Measurements from ENCODE around the gene SLC9A1.

SLC9A1 gene

GRCh38 chr1:27120854-27121253 lies 34.1 kb downstream of the SLC9A1 start:
- Histone ChIP-seq H2BK120ac (ENCODE audit: low read depth, low read length) (no peak overlapping the region), H3K4ac (ENCODE audit: low read depth in 1 of 2, low read length in 2 of 2) (no peak overlapping the region), H3K4me2 (ENCODE audit: low read length, poor library complexity, severe bottlenecking) (no peak overlapping the region), H3K4me1 (ENCODE audit: control insufficient read depth, insufficient read depth, low read depth, low read length) (peaks cover 34% of the 10 kb centered on the region), H3K18ac (ENCODE audit: low read depth in 1 of 2, low read length in 2 of 2) (no peak overlapping the region), H3K79me1 (replicated peaks; ENCODE audit: low read length, poor library complexity, severe bottlenecking) (peaks cover 34% of the 10 kb centered on the region), H2AK5ac (ENCODE audit: low read length, severe bottlenecking) (no peak overlapping the region), H3K9me3 (ENCODE audit: control insufficient read depth, low read length) (no peaks in the 10 kb centered on the region), H3K27me3 (ENCODE audit: control insufficient read depth in 1 of 2, insufficient read depth in 1 of 2, low read length in 2 of 2) (no peaks in the 10 kb centered on the region), H4K8ac (ENCODE audit: low read length) (no peak overlapping the region), H3K27ac (ENCODE audit: low read length, poor library complexity, severe bottlenecking) (no peak overlapping the region), H3K14ac (ENCODE audit: low read length in 2 of 2) (no peak overlapping the region), H3K23ac (ENCODE audit: low read length in 2 of 2) (no peak overlapping the region), H4K91ac (ENCODE audit: low read length) (no peak overlapping the region), H3K9ac (ENCODE audit: low read length) (peak overlapping the region; percentile 36), H3K4me3 (ENCODE audit: insufficient read depth in 1 of 2, low read depth in 1 of 2, low read length in 2 of 2) (no peak overlapping the region), H2AFZ (ENCODE audit: low read depth, low read length) (no peak overlapping the region), H2BK15ac (ENCODE audit: low read depth, poor library complexity, severe bottlenecking) (no peak overlapping the region), H2BK12ac (ENCODE audit: low read length in 2 of 2) (no peak overlapping the region), H3K36me3 (ENCODE audit: control insufficient read depth in 1 of 2, insufficient read depth in 2 of 2, low read depth in 1 of 2, low read length in 2 of 2) (peaks cover under 1% of the 10 kb centered on the region in 2 experiments), H2BK5ac (ENCODE audit: low read depth, low read length, poor library complexity, severe bottlenecking) (no peak overlapping the region)
- no peak for DNase-seq
- WGBS = 63% methylated on average over 1 of the region's 1 CpG

- 95% methylated on average over 4 of the region's 4 CpGs for WGBS
- H3K4ac ChIP-seq (ENCODE audit: low read depth in 1 of 2, low read length in 2 of 2) = peak overlapping the region; percentile 76 to 93
Observed at GRCh38 chr1:27118440-27118689, 36.6 kb downstream of the SLC9A1 start.

GRCh38 chr1:27117733-27118439 lies 37.0 kb downstream of the SLC9A1 start:
- Histone ChIP-seq H2BK12ac (ENCODE audit: low read length in 2 of 2) (peak overlapping the region; percentile 75 to 98), H2BK15ac (ENCODE audit: low read depth, poor library complexity, severe bottlenecking) (peak overlapping the region; percentile 6), H3K79me1 (replicated peaks; ENCODE audit: low read length, poor library complexity, severe bottlenecking) (peaks cover 44% of the 10 kb centered on the region), H3K4me2 (ENCODE audit: low read length, poor library complexity, severe bottlenecking) (no peak overlapping the region), H3K18ac (ENCODE audit: low read depth in 1 of 2, low read length in 2 of 2) (peak overlapping the region; percentile 86 to 94), H3K9ac (ENCODE audit: low read length) (peak overlapping the region; percentile 46), H3K36me3 (ENCODE audit: control insufficient read depth in 1 of 2, insufficient read depth in 2 of 2, low read depth in 1 of 2, low read length in 2 of 2) (peaks cover 7 to 8% of the 10 kb centered on the region in 2 experiments), H2BK120ac (ENCODE audit: low read depth, low read length) (peak overlapping the region; percentile 65), H2AFZ (ENCODE audit: low read depth, low read length) (no peak overlapping the region), H2AK5ac (ENCODE audit: low read length, severe bottlenecking) (no peak overlapping the region), H3K14ac (ENCODE audit: low read length in 2 of 2) (peak overlapping the region in 1 of 2 experiments; percentile 98), H3K27ac (ENCODE audit: low read length, poor library complexity, severe bottlenecking) (no peak overlapping the region), H3K4me3 (ENCODE audit: insufficient read depth in 1 of 2, low read depth in 1 of 2, low read length in 2 of 2) (no peak overlapping the region), H3K9me3 (ENCODE audit: control insufficient read depth, low read length) (no peaks in the 10 kb centered on the region), H3K23ac (ENCODE audit: low read length in 2 of 2) (no peak overlapping the region), H2BK5ac (ENCODE audit: low read depth, low read length, poor library complexity, severe bottlenecking) (no peak overlapping the region), H4K8ac (ENCODE audit: low read length) (peak overlapping the region; percentile 73), H3K27me3 (ENCODE audit: control insufficient read depth in 1 of 2, insufficient read depth in 1 of 2, low read length in 2 of 2) (no peaks in the 10 kb centered on the region), H3K4ac (ENCODE audit: low read depth in 1 of 2, low read length in 2 of 2) (peak overlapping the region; percentile 76 to 93), H3K4me1 (ENCODE audit: control insufficient read depth, insufficient read depth, low read depth, low read length) (peaks cover 34% of the 10 kb centered on the region), H4K91ac (ENCODE audit: low read length) (peak overlapping the region; percentile 89)
- DNase-seq = peak; percentile 57
- 76% methylated on average over 12 of the region's 12 CpGs for WGBS

More at GRCh38 chr1:27118440-27118689, 36.6 kb downstream of the SLC9A1 start:
- Histone ChIP-seq H2AFZ (ENCODE audit: low read depth, low read length) (no peak overlapping the region), H4K91ac (ENCODE audit: low read length) (peak overlapping the region; percentile 89), H3K18ac (ENCODE audit: low read depth in 1 of 2, low read length in 2 of 2) (peak overlapping the region; percentile 86 to 94), H2BK15ac (ENCODE audit: low read depth, poor library complexity, severe bottlenecking) (no peak overlapping the region), H3K9me3 (ENCODE audit: control insufficient read depth, low read length) (no peaks in the 10 kb centered on the region), H3K14ac (ENCODE audit: low read length in 2 of 2) (peak overlapping the region in 1 of 2 experiments; percentile 98), H2BK5ac (ENCODE audit: low read depth, low read length, poor library complexity, severe bottlenecking) (no peak overlapping the region), H3K23ac (ENCODE audit: low read length in 2 of 2) (no peak overlapping the region), H3K27ac (ENCODE audit: low read length, poor library complexity, severe bottlenecking) (no peak overlapping the region), H3K4me1 (ENCODE audit: control insufficient read depth, insufficient read depth, low read depth, low read length) (peaks cover 34% of the 10 kb centered on the region), H3K27me3 (ENCODE audit: control insufficient read depth in 1 of 2, insufficient read depth in 1 of 2, low read length in 2 of 2) (no peaks in the 10 kb centered on the region), H3K9ac (ENCODE audit: low read length) (peak overlapping the region; percentile 46), H3K79me1 (replicated peaks; ENCODE audit: low read length, poor library complexity, severe bottlenecking) (peaks cover 42% of the 10 kb centered on the region), H3K36me3 (ENCODE audit: control insufficient read depth in 1 of 2, insufficient read depth in 2 of 2, low read depth in 1 of 2, low read length in 2 of 2) (peaks cover 6 to 7% of the 10 kb centered on the region in 2 experiments), H4K8ac (ENCODE audit: low read length) (peak overlapping the region; percentile 73), H2AK5ac (ENCODE audit: low read length, severe bottlenecking) (no peak overlapping the region), H3K4me2 (ENCODE audit: low read length, poor library complexity, severe bottlenecking) (no peak overlapping the region), H2BK120ac (ENCODE audit: low read depth, low read length) (no peak overlapping the region), H3K4me3 (ENCODE audit: insufficient read depth in 1 of 2, low read depth in 1 of 2, low read length in 2 of 2) (no peak overlapping the region), H2BK12ac (ENCODE audit: low read length in 2 of 2) (peak overlapping the region; percentile 75 to 98)
- DNase-seq = no peak

GRCh38 chr1:27116697-27117096 lies 38.2 kb downstream of the SLC9A1 start:
- DNase-seq = peak; percentile 34
- Histone ChIP-seq H2AK5ac (ENCODE audit: low read length, severe bottlenecking) (no peak overlapping the region), H3K27me3 (ENCODE audit: control insufficient read depth in 1 of 2, insufficient read depth in 1 of 2, low read length in 2 of 2) (no peaks in the 10 kb centered on the region), H3K4me1 (ENCODE audit: control insufficient read depth, insufficient read depth, low read depth, low read length) (peaks cover 30% of the 10 kb centered on the region), H3K23ac (ENCODE audit: low read length in 2 of 2) (no peak overlapping the region), H3K27ac (ENCODE audit: low read length, poor library complexity, severe bottlenecking) (no peak overlapping the region), H4K91ac (ENCODE audit: low read length) (no peak overlapping the region), H3K4ac (ENCODE audit: low read depth in 1 of 2, low read length in 2 of 2) (peak overlapping the region; percentile 11 to 29), H3K36me3 (ENCODE audit: control insufficient read depth in 1 of 2, insufficient read depth in 2 of 2, low read depth in 1 of 2, low read length in 2 of 2) (peaks cover 7 to 8% of the 10 kb centered on the region in 2 experiments), H2AFZ (ENCODE audit: low read depth, low read length) (no peak overlapping the region), H2BK5ac (ENCODE audit: low read depth, low read length, poor library complexity, severe bottlenecking) (no peak overlapping the region), H3K18ac (ENCODE audit: low read depth in 1 of 2, low read length in 2 of 2) (peak overlapping the region; percentile 52 to 60), H3K14ac (ENCODE audit: low read length in 2 of 2) (peak overlapping the region in 1 of 2 experiments; percentile 74), H2BK120ac (ENCODE audit: low read depth, low read length) (no peak overlapping the region), H2BK15ac (ENCODE audit: low read depth, poor library complexity, severe bottlenecking) (no peak overlapping the region), H2BK12ac (ENCODE audit: low read length in 2 of 2) (peak overlapping the region in 1 of 2 experiments; percentile 15), H4K8ac (ENCODE audit: low read length) (peak overlapping the region; percentile 10), H3K9ac (ENCODE audit: low read length) (no peak overlapping the region), H3K79me1 (replicated peaks; ENCODE audit: low read length, poor library complexity, severe bottlenecking) (peaks cover 39% of the 10 kb centered on the region), H3K9me3 (ENCODE audit: control insufficient read depth, low read length) (no peaks in the 10 kb centered on the region), H3K4me2 (ENCODE audit: low read length, poor library complexity, severe bottlenecking) (no peak overlapping the region), H3K4me3 (ENCODE audit: insufficient read depth in 1 of 2, low read depth in 1 of 2, low read length in 2 of 2) (no peak overlapping the region)

Measured in mesenchymal stem cell (in vitro differentiated cells and primary cell).